Liver (tissue), 9 donors: ENCODE data around the gene GLT6D1. TPM values are rescaled to one million over a fixed set of nuclear protein-coding genes. Genes with fewer than 3 reads are reported as not detected.

Experiments used
- DNase-seq: peaks from one replicate; pipeline ENCODE4 v3.0.0-alpha.2; 2017; ENCODE audit warnings: low spot score
- H3K27ac ChIP-seq, 2 donors: one replicate each; pipeline ENCODE4 v1.7.0; 2013; ENCODE audit warnings: inconsistent platforms in 2 of 2, low read length in 2 of 2, control low read depth in 1 of 2, low read depth in 1 of 2, mild to moderate bottlenecking in 1 of 2
- H3K27me3 ChIP-seq, 4 donors: one replicate each; pipeline versions ENCODE4 v1.6.1 to v1.7.0; 2013; ENCODE audit warnings: low read length in 3 of 4, inconsistent platforms in 1 of 4, mild to moderate bottlenecking in 1 of 4, moderate library complexity in 1 of 4; ENCODE audit not compliant: control insufficient read depth in 4 of 4, insufficient read depth in 4 of 4
- H3K36me3 ChIP-seq, 4 donors: one replicate each; pipeline versions ENCODE4 v1.6.1 to v1.7.0; 2013; ENCODE audit warnings: low read length in 3 of 4, mild to moderate bottlenecking in 3 of 4, low read depth in 1 of 4, moderate library complexity in 1 of 4; ENCODE audit not compliant: control insufficient read depth in 4 of 4, insufficient read depth in 3 of 4
- H3K4me1 ChIP-seq, 4 donors: one replicate each; pipeline versions ENCODE4 v1.6.1 to v1.7.0; 2013; ENCODE audit warnings: low read length in 3 of 4, mild to moderate bottlenecking in 3 of 4, moderate library complexity in 1 of 4; ENCODE audit not compliant: control insufficient read depth in 4 of 4, insufficient read depth in 4 of 4
- H3K4me3 ChIP-seq, 3 donors: one replicate each; pipeline versions ENCODE4 v1.6.1 to v1.7.0; 2013; ENCODE audit warnings: low read length in 3 of 3, control low read depth in 1 of 3, low read depth in 1 of 3, mild to moderate bottlenecking in 1 of 3
- H3K9ac ChIP-seq, 2 donors: one replicate each; pipeline ENCODE4 v1.7.0; 2013; ENCODE audit warnings: low read length in 2 of 2, mild to moderate bottlenecking in 2 of 2, moderate library complexity in 2 of 2, control low read depth in 1 of 2, low read depth in 1 of 2
- H3K9me3 ChIP-seq, 4 donors: one replicate each; pipeline versions ENCODE4 v1.6.1 to v1.7.0; 2013; ENCODE audit warnings: low read length in 3 of 4; ENCODE audit not compliant: control insufficient read depth in 4 of 4
- ATF3 ChIP-seq: IDR thresholded peaks from 2 replicates; pipeline ENCODE4 v1.6.1; 2016; ENCODE audit warnings: antibody characterized with exemption
- CTCF ChIP-seq: fragments of 150-350 bp; IDR thresholded peaks from 2 replicates; pipeline ENCODE4 v1.5.1; 2017; ENCODE audit warnings: improper control_type of control experiment, low read depth, low read length; ENCODE audit not compliant: missing input control
- FOXA1 ChIP-seq: IDR thresholded peaks from 2 replicates; pipeline ENCODE4 v1.6.1; 2016; ENCODE audit warnings: antibody characterized with exemption
- GABPA ChIP-seq, 2 donors: IDR thresholded peaks in 1 of 2; conservative IDR thresholded peaks in 1 of 2; 2 replicates each; pipeline ENCODE4 v1.6.1; 2016; ENCODE audit warnings: antibody characterized with exemption in 2 of 2, mild to moderate bottlenecking in 1 of 2, moderate library complexity in 1 of 2
- HNF4A ChIP-seq, 2 donors: conservative IDR thresholded peaks; 2 replicates each; pipeline ENCODE4 v1.6.1; 2016; ENCODE audit warnings: antibody characterized with exemption in 2 of 2, mild to moderate bottlenecking in 2 of 2
- HNF4G ChIP-seq: IDR thresholded peaks from 2 replicates; pipeline ENCODE4 v1.6.1; 2016; ENCODE audit warnings: antibody characterized with exemption
- JUND ChIP-seq, 2 donors: IDR thresholded peaks; 2 replicates each; pipeline ENCODE4 v1.6.1; 2016; ENCODE audit warnings: antibody characterized with exemption in 2 of 2
- MAX ChIP-seq: IDR thresholded peaks from 2 replicates; pipeline ENCODE4 v1.6.1; 2016; ENCODE audit warnings: antibody characterized with exemption
- NR2F2 ChIP-seq: IDR thresholded peaks from 2 replicates; pipeline ENCODE4 v1.6.1; 2016; ENCODE audit warnings: antibody characterized with exemption
- RAD21 ChIP-seq, 2 donors: IDR thresholded peaks; 2 replicates each; pipeline ENCODE4 v1.6.1; 2016; ENCODE audit warnings: antibody characterized with exemption in 2 of 2, mild to moderate bottlenecking in 2 of 2
- REST ChIP-seq: IDR thresholded peaks from 2 replicates; pipeline ENCODE4 v1.6.1; 2016; ENCODE audit warnings: antibody characterized with exemption, mild to moderate bottlenecking
- RXRA ChIP-seq, 2 donors: IDR thresholded peaks; 2 replicates each; pipeline ENCODE4 v1.6.1; 2017 to 2018; ENCODE audit warnings: antibody characterized with exemption in 2 of 2, mild to moderate bottlenecking in 1 of 2
- TAF1 ChIP-seq: conservative IDR thresholded peaks from 2 replicates; pipeline ENCODE4 v1.6.1; 2016; ENCODE audit warnings: antibody characterized with exemption, mild to moderate bottlenecking
- YY1 ChIP-seq: IDR thresholded peaks from 2 replicates; pipeline ENCODE4 v1.6.1; 2016; ENCODE audit warnings: antibody characterized with exemption, mild to moderate bottlenecking
- ZBTB33 ChIP-seq: IDR thresholded peaks from 2 replicates; pipeline ENCODE4 v1.6.1; 2016; ENCODE audit warnings: antibody characterized with exemption
- WGBS: extraction: QIAGEN DNeasy Blood & Tissue Kit; methylation state at CpG from one replicate; pipeline ENCODE4 v1.1.7; 2013; 5-methylcytosine and 5-hydroxymethylcytosine counted together
- polyA plus RNA-seq, 2 donors: library from polyadenylated mRNA; stranded (reverse) in 1 of 2; unstranded in 1 of 2; fragments of 200-250 nt in 1 of 2; fragments of >200 nt in 1 of 2; fragmentation: Nextera tagmentation in 1 of 2; extraction: Ambion mirVana in 1 of 2; gene quantifications; one replicate each; pipeline versions ENCODE4 v1.2.1 to v1.2.3, GENCODE V29; 2013 to 2015
- total RNA-seq, 2 donors: library from RNA; depleted of rRNA; stranded (reverse); fragments of >200 nt; gene quantifications; one replicate each; pipeline ENCODE4 v1.2.3, GENCODE V29; 2014
- donor health status: healthy.
- donor health status: healthy.
- donor health status: healthy.
- donor health status: healthy.
- donor health status: healthy.

Gene GLT6D1
- total and polyA plus RNA-seq, 4 donors = not detected

GRCh38 chr9:135661816-135662560, 22.6 kb upstream of the GLT6D1 start:
- WGBS = 63% methylated on average over 19 of the region's 19 CpGs
- Histone ChIP-seq H3K9me3 (no peaks in the 10 kb centered on the region), H3K4me1 (no peaks in the 10 kb centered on the region), H3K9ac (no peak overlapping the region), H3K27ac (no peak overlapping the region), H3K27me3 (no peaks in the 10 kb centered on the region), H3K36me3 (no peaks in the 10 kb centered on the region), H3K4me3 (no peak overlapping the region)
- no peak for TF ChIP-seq HNF4A (conservative IDR thresholded peaks at IDR 0.05)
- no peak for TF ChIP-seq GABPA (IDR thresholded peaks at IDR 0.05 in 1 of 2, conservative IDR thresholded peaks at IDR 0.05 in 1 of 2)
- no peak for TF ChIP-seq REST
- TF ChIP-seq ATF3 = no peak
- TF ChIP-seq TAF1 = no peak
- no peak for TF ChIP-seq CTCF
- no peak for TF ChIP-seq RXRA (IDR thresholded peaks at IDR 0.05)
- TF ChIP-seq NR2F2 = no peak
- no peak for TF ChIP-seq ZBTB33
- TF ChIP-seq MAX = no peak
- no peak for TF ChIP-seq HNF4G
- TF ChIP-seq JUND (IDR thresholded peaks at IDR 0.05) = no peak
- TF ChIP-seq FOXA1 = no peak
- no peak for DNase-seq

GRCh38 chr9:135660407-135660806, 21.1 kb upstream of the GLT6D1 start:
- no peaks in the 10 kb centered on the region for H3K36me3 ChIP-seq
- TF ChIP-seq RAD21 (IDR thresholded peaks at IDR 0.05) (no peak), HNF4G (no peak), YY1 (no peak), HNF4A (conservative IDR thresholded peaks at IDR 0.05) (no peak)
- H3K27me3 ChIP-seq = no peaks in the 10 kb centered on the region
- no peaks in the 10 kb centered on the region for H3K4me1 ChIP-seq
- no peak overlapping the region for H3K27ac ChIP-seq
- no peak overlapping the region for H3K4me3 ChIP-seq
- DNase-seq = no peak
- H3K9ac ChIP-seq = no peak overlapping the region
- 93% methylated on average over 22 of the region's 22 CpGs for WGBS
- H3K9me3 ChIP-seq = no peaks in the 10 kb centered on the region
